Measurements from ENCODE around the gene GNG7.
"Not testable (repeated sequence)": the region's sequence is repeated elsewhere in the genome, so short reads cannot be mapped to it uniquely, and the experiment has no call there.

The GNG7 gene

DNA sequence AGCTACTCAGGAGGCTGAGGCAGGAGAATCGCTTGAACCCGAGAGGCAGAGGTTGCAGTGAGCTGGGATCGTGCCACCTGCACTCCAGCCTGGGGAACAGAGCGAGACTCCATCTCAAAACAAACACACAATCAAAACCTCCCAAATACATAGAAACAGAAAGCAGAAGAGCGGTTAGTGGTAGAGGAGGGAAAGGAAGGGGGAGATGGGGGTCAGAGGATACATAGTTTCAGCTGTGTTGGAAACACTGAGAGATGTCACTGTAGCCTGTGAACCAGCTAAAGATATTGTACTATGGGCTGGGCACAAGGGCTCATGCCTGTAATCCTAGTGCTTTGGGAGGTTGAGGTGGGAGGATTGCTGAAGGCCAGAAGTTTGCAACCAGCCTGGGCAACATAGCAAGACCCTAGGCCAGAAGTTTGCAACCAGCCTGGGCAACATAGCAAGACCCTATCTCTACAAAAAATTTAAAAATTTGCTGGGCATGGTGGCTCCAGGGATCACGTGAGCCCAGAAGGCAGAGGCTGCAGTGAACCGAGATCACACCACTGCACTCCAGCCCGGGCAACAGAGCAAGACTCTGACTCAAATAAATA is 49.9 kb downstream of the GNG7 start:
- TF ChIP-seq, protein P1, sequence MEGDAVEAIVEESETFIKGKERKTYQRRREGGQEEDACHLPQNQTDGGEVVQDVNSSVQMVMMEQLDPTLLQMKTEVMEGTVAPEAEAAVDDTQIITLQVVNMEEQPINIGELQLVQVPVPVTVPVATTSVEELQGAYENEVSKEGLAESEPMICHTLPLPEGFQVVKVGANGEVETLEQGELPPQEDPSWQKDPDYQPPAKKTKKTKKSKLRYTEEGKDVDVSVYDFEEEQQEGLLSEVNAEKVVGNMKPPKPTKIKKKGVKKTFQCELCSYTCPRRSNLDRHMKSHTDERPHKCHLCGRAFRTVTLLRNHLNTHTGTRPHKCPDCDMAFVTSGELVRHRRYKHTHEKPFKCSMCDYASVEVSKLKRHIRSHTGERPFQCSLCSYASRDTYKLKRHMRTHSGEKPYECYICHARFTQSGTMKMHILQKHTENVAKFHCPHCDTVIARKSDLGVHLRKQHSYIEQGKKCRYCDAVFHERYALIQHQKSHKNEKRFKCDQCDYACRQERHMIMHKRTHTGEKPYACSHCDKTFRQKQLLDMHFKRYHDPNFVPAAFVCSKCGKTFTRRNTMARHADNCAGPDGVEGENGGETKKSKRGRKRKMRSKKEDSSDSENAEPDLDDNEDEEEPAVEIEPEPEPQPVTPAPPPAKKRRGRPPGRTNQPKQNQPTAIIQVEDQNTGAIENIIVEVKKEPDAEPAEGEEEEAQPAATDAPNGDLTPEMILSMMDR (conservative IDR thresholded peaks at IDR 0.05), result no peak
- no peak for TF ChIP-seq ZFX (IDR thresholded peaks at IDR 0.05)
- no peak overlapping the region for H3K27ac ChIP-seq

DNA sequence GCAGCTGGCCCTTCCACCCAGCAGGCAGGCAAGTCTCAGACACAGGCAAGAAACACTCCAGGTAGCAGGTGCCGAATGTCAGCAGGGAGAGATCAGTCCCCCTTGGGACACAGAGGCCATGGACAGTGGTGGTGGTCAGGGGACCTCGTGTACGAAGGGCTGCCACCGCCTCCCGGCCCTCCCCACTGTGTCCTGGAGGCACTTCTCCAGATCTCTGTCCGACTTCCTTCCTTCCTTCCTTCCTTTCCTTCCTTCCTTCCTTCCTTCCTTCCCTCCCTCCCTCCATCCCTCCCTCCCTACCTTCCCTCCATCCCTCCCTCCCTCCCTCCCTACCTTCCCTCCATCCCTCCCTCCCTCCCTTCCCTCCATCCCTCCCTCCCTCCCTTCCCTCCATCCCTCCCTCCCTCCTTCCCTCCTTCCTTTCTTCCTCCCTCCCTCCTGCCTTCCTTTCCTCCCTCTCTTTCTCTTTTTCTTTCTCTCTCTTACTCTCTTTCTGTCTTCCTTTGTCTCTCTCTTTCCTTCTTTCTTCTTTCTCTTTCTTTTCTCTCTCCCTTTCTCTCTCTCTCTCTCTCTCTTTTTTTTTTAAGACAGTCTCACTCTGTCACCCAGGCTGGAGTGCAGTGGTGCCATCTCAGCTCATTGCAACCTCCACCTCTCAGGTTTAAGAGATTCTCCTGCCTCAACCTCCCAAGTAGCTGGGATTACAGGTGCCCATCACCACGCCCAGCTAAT is 51.3 kb downstream of the GNG7 start:
- not testable (repeated sequence) for H3K27ac ChIP-seq

DNA sequence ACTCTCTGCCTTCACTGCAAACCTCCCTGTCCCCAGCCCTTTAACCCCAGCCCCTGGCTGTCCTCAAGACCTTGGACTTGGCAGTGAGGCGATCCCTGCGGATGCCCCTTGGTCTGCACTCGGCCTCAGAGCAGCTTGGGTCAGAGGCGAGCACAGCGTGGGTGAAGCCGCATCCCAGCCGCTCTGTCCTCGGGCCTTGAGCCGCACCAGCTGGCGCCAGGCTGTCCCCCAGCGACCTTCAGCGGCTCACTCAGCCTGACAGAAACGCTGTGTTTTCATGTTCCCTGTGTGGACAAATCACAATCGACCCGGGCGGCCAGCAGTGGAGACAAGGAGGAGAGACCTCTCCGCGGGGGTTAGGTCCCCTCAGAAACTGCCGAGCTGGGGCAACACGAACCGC is 52.0 kb downstream of the GNG7 start:
- no peak overlapping the region for H3K27ac ChIP-seq
- no peak for TF ChIP-seq ZFX (IDR thresholded peaks at IDR 0.05)
- TF ChIP-seq, protein P1 (conservative IDR thresholded peaks at IDR 0.05), result no peak

DNA sequence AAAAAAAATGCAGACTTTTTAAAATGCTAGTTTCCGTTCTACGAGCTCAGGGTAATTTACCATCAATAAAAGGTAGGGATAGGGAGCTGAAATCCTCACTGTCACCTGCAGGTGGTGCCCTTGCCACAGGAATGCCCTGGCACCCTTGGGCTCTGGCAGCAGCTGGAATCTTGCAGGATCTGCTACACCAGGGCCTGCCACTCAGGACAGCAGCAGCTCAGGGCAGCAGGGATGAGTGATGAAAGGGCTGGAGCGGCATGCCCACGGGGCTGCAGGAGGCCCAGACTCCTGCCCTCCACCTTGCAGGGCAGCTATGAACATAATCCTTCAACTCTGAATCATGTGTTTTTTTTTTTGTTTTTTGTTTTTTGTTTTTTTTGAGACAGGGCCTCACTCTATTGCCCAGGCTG is 54.0 kb downstream of the GNG7 start:
- TF ChIP-seq, protein P1 (conservative IDR thresholded peaks at IDR 0.05), result peak; percentile 89
- TF ChIP-seq ZFX (IDR thresholded peaks at IDR 0.05), result no peak
- H3K27ac ChIP-seq, result no peak overlapping the region

DNA sequence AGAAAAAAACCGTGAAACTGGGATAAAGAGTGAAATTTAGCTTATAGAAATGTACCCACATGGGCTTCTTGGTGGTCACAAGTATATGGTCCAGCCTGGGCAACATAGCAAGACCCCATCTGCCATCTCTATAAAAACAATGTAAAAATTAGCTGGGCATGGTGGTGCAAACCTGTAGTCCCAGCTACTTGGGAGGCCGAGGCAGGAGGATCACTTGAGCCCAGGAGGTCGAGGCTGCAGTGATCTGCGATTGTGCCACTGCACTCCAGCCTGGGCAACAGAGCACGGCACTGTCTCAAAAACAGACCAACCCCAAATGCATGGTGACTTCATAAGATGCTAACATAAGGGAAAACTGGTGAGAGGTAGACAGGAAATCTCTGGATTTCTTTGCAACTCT is 54.4 kb downstream of the GNG7 start:
- H3K27ac ChIP-seq, result no peak overlapping the region
- no peak for TF ChIP-seq ZFX (IDR thresholded peaks at IDR 0.05)
- TF ChIP-seq, protein P1 (conservative IDR thresholded peaks at IDR 0.05), result no peak

DNA sequence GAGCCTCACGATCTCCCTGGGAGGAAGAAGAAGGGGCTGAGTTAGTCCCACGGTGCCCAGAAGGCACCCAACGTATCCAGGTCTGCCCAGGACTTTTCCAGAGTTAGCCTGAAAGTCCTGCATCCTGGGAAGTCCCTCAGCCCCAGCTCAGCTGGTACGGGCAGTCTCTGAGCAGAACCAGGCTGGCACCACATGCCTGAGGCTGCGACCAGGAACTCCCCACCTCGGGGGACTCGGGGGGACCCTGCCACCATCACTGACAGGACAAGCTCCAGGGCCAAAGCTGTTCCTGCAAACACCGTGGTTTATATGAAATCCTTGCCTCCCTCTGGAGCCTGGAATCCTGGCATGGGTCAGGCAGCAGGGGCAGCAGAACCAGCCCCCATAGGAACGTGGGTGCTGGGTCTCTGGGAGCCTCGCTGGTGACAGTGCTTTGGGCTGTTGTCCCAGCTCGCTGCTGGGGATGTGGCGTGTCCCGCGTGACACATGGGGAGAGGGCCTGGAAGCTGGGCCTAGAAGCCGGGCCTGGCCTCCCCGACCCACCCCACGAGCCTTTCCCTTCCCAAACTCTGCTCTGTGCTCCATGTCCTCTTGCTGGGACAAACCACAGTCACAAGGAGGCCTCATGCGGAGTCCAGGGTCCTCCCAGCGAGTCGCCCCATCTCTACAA is 55.5 kb downstream of the GNG7 start:
- H3K27ac ChIP-seq, result no peak overlapping the region
- TF ChIP-seq ZFX (IDR thresholded peaks at IDR 0.05), result no peak
- TF ChIP-seq, protein P1 (conservative IDR thresholded peaks at IDR 0.05), result no peak

DNA sequence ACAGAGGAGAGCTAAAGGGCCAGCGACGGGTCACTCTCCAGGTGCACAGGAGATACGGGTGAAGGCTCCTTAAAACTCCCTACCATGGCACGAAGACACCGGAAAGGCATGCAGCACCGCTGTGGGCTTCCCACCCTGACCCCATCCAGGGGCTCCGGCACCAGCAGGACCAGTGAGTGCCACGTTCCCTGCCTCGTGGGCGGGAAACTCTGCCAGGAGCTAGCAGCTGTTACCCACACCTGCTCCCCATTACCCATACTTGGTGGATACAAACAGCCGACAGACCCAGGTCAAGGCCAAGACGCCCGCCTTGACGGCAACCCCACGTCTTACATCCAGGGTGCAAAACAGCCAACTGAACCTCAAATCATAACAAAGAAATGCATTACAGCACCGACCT is 56.7 kb downstream of the GNG7 start:
- H3K27ac ChIP-seq, result no peak overlapping the region
- TF ChIP-seq ZFX (IDR thresholded peaks at IDR 0.05), result no peak
- TF ChIP-seq, protein P1 (conservative IDR thresholded peaks at IDR 0.05), result no peak

DNA sequence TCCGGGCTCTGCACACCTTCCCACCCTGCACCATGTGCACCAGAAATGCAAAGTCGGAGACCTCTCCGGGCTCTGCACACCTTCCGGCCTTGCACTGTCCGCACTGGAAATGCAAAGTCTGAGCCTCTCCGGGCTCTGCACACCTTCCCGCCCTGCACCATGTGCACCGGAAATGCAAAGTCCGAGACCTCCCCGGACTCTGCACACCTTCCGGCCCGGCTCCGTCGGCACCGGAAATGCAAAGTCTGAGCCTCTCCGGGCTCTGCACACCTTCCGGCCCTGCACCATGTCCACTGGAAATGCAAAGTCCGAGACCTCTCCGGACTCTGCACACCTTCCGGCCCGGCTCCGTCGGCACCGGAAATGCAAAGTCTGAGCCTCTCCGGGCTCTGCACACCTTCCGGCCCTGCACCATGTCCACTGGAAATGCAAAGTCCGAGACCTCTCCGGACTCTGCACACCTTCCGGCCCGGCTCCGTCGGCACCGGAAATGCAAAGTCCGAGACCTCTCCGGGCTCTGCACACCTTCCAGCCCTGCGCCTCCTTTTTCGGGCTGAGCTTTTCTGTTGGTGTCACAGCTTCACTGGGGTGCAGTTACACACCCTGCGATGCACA is 59.3 kb downstream of the GNG7 start:
- not testable (repeated sequence) for H3K27ac ChIP-seq

Measured in C4-2B (cell line).